ENCODE results near the gene ZNF48. TPM values are rescaled to one million over a fixed set of nuclear protein-coding genes. Genes with fewer than 3 reads are reported as not detected.

Gene ZNF48
- total and polyA plus RNA-seq, 2 donors (not counting 1 experiment from before 2014, with no cell fraction given) = 8.4 to 13.3 TPM

DNA sequence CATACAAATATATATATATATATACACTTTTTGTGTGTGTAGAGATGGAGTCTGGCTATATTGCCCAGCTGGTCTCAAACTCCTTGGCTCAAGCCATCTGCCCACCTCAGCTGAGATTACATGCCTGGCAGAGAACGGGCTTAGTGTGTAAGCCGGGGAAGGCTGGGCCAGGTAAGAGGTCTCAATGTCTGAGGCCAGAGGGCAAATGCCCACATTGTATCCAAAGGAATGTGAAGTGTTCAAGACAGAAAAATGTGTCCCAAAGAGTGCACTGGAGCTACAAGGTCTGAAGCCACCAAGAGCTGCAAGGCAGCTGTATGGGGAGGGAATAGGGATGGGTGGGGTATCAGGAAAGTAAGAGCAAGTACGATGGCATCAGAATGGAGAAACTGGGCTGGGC is 48.9 kb upstream of the ZNF48 start:
- 100% methylated on average over 3 of the region's 3 CpGs for WGBS (ENCODE audit: insufficient coverage)
- ChIA-PET POLR2A (interaction anchor here (0.6 kb wide), 1 partner anchor 32 kb away, joined by 4 read pairs; no protein-coding TSS in a partner anchor), CTCF (no interaction called here)
- intact Hi-C loops (cut with micrococcal nuclease) = no loop called here
- H3K4me3 ChIP-seq (ENCODE audit: control extremely low read depth in 1 of 5, extremely low read depth in 1 of 5, insufficient read depth in 1 of 5, low read depth in 2 of 5, low read length in 4 of 5) = no peak overlapping the region
- Mint-ChIP-seq H3K9me3 (ENCODE audit: insufficient read depth) (no peaks in the 10 kb centered on the region), H3K27ac (peak overlapping the region; percentile 10), H3K27me3 (no peaks in the 10 kb centered on the region), H3K4me3 (no peak overlapping the region), H3K4me1 (peaks cover 25% of the 10 kb centered on the region)
- H3K9ac ChIP-seq (ENCODE audit: low read length) = no peak overlapping the region
- H3K9me3 ChIP-seq (ENCODE audit: control extremely low read depth in 1 of 3, control insufficient read depth in 2 of 3, insufficient read depth in 1 of 3, low read length in 2 of 3) = no peaks in the 10 kb centered on the region
- DNase-seq (no peak), ATAC-seq (ENCODE audit: low read depth) (no peak)
- TF ChIP-seq EZH2 (IDR thresholded peaks at IDR 0.05; ENCODE audit: borderline replicate concordance, insufficient read depth, low read depth, low read length, poor library complexity, severe bottlenecking) = no peak
- TF ChIP-seq, protein P1, sequence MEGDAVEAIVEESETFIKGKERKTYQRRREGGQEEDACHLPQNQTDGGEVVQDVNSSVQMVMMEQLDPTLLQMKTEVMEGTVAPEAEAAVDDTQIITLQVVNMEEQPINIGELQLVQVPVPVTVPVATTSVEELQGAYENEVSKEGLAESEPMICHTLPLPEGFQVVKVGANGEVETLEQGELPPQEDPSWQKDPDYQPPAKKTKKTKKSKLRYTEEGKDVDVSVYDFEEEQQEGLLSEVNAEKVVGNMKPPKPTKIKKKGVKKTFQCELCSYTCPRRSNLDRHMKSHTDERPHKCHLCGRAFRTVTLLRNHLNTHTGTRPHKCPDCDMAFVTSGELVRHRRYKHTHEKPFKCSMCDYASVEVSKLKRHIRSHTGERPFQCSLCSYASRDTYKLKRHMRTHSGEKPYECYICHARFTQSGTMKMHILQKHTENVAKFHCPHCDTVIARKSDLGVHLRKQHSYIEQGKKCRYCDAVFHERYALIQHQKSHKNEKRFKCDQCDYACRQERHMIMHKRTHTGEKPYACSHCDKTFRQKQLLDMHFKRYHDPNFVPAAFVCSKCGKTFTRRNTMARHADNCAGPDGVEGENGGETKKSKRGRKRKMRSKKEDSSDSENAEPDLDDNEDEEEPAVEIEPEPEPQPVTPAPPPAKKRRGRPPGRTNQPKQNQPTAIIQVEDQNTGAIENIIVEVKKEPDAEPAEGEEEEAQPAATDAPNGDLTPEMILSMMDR (IDR thresholded peaks at IDR 0.05) = no peak
- H3K36me3 ChIP-seq (replicated peaks in 1 of 2; ENCODE audit: control extremely low read depth in 1 of 2, control insufficient read depth in 1 of 2, extremely low read depth in 1 of 2, insufficient read depth in 2 of 2, low read length in 1 of 2) = peaks cover 0 to 7% of the 10 kb centered on the region in 2 experiments
- no peaks in the 10 kb centered on the region for H3K27me3 ChIP-seq (replicated peaks in 1 of 4; ENCODE audit: control extremely low read depth in 1 of 4, control insufficient read depth in 3 of 4, insufficient read depth in 4 of 4, low read length in 3 of 4)
- H3K79me2 ChIP-seq (ENCODE audit: control insufficient read depth, insufficient read depth, low read length) = peaks cover 3% of the 10 kb centered on the region
- H3K4me1 ChIP-seq (ENCODE audit: control insufficient read depth in 2 of 2, insufficient read depth in 2 of 2, low read length in 2 of 2) = peaks cover 21 to 33% of the 10 kb centered on the region in 2 donors
- H2AFZ ChIP-seq (ENCODE audit: insufficient read depth, low read depth, low read length, poor library complexity, severe bottlenecking) = no peak overlapping the region
- H3K4me2 ChIP-seq (replicated peaks; ENCODE audit: low read depth, low read length, poor library complexity, severe bottlenecking) = no peak overlapping the region
- H3K27ac ChIP-seq (ENCODE audit: low read length in 2 of 2) = no peak overlapping the region
- no peaks in the 10 kb centered on the region for H4K20me1 ChIP-seq (ENCODE audit: control insufficient read depth, insufficient read depth, low read length, poor library complexity, severe bottlenecking)

DNA sequence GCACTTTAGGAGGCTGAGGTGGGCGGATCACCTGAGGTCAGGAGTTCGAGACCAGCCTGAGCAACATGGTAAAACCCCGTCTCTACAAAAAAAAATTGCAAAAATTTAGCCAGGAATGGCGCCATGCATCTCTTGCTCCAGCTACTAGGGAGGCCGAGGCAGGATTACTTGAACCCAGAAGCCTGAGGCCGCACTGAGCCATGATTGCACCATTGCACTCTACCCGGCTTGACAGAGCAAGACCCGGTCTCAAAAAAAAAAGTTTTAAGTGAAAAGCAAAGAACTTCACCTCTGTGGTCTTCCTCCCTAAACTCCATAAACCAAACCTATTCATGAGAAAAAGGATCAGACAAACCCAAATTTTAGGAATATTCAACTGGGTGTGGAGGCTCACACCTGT is 47.1 kb upstream of the ZNF48 start:
- Histone ChIP-seq H2AFZ (ENCODE audit: insufficient read depth, low read depth, low read length, poor library complexity, severe bottlenecking) (no peak overlapping the region), H3K4me3 (ENCODE audit: control extremely low read depth in 1 of 5, extremely low read depth in 1 of 5, insufficient read depth in 1 of 5, low read depth in 2 of 5, low read length in 4 of 5) (no peak overlapping the region), H4K20me1 (ENCODE audit: control insufficient read depth, insufficient read depth, low read length, poor library complexity, severe bottlenecking) (no peaks in the 10 kb centered on the region), H3K4me1 (ENCODE audit: control insufficient read depth in 2 of 2, insufficient read depth in 2 of 2, low read length in 2 of 2) (peaks cover 21 to 33% of the 10 kb centered on the region in 2 donors), H3K4me2 (replicated peaks; ENCODE audit: low read depth, low read length, poor library complexity, severe bottlenecking) (no peak overlapping the region), H3K27me3 (replicated peaks in 1 of 4; ENCODE audit: control extremely low read depth in 1 of 4, control insufficient read depth in 3 of 4, insufficient read depth in 4 of 4, low read length in 3 of 4) (no peaks in the 10 kb centered on the region), H3K9me3 (ENCODE audit: control extremely low read depth in 1 of 3, control insufficient read depth in 2 of 3, insufficient read depth in 1 of 3, low read length in 2 of 3) (no peaks in the 10 kb centered on the region), H3K79me2 (ENCODE audit: control insufficient read depth, insufficient read depth, low read length) (peaks cover 14% of the 10 kb centered on the region), H3K9ac (ENCODE audit: low read length) (no peak overlapping the region), H3K36me3 (replicated peaks in 1 of 2; ENCODE audit: control extremely low read depth in 1 of 2, control insufficient read depth in 1 of 2, extremely low read depth in 1 of 2, insufficient read depth in 2 of 2, low read length in 1 of 2) (peaks cover 0 to 25% of the 10 kb centered on the region in 2 experiments), H3K27ac (ENCODE audit: low read length in 2 of 2) (no peak overlapping the region)
- no peaks in the 10 kb centered on the region for H3K9me3 Mint-ChIP-seq (ENCODE audit: insufficient read depth)
- ATAC-seq (ENCODE audit: low read depth) = no peak
- POLR2A ChIA-PET = no interaction called here
- no peak overlapping the region for H3K27ac Mint-ChIP-seq
- intact Hi-C loops (cut with micrococcal nuclease) = no loop called here
- H3K27me3 Mint-ChIP-seq = no peaks in the 10 kb centered on the region
- TF ChIP-seq, protein P1 (IDR thresholded peaks at IDR 0.05) = no peak
- no peak for TF ChIP-seq EZH2 (IDR thresholded peaks at IDR 0.05; ENCODE audit: borderline replicate concordance, insufficient read depth, low read depth, low read length, poor library complexity, severe bottlenecking)
- DNase-seq = no peak
- no peak overlapping the region for H3K4me3 Mint-ChIP-seq
- CTCF ChIA-PET = interaction anchor here (0.7 kb wide), 1 partner anchor 21 kb away, joined by 3 read pairs; no protein-coding TSS in a partner anchor
- H3K4me1 Mint-ChIP-seq = peaks cover 34% of the 10 kb centered on the region
- WGBS (ENCODE audit: insufficient coverage) = 98% methylated on average over 8 of the region's 8 CpGs
